Measurements from ENCODE around the gene PPIH. TPM values are rescaled to one million over a fixed set of nuclear protein-coding genes. Genes with fewer than 3 reads are reported as not detected.

Gene PPIH
- total RNA-seq, 2 experiments from 2014 or later: 31.0 to 33.2 TPM

Other genes starting within 250 kb of the PPIH start
- gene ZMYND12, start 202.4 kb upstream of the PPIH start, total RNA-seq: under 1 TPM; 0.56 to 0.76 TPM
- gene PPCS, start 201.9 kb upstream of the PPIH start, total RNA-seq: 10 to 100 TPM; 38.0 to 38.1 TPM
- gene CCDC30, start 195.1 kb upstream of the PPIH start, total RNA-seq: 1 to 10 TPM; 2.5 to 2.8 TPM
- 100 to 1,000 TPM; 440 to 450 TPM for gene YBX1, start 24.0 kb downstream of the PPIH start, total RNA-seq
- not detected for gene CLDN19, start 81.8 kb downstream of the PPIH start, total RNA-seq
- gene P3H1, start 108.6 kb downstream of the PPIH start, total RNA-seq: 10 to 100 TPM; 19.6 to 22.5 TPM
- 10 to 100 TPM; 16.1 to 20.3 TPM for gene C1orf50, start 108.8 kb downstream of the PPIH start, total RNA-seq
- under 1 TPM; 0.44 to 0.57 TPM for gene TMEM269, start 126.6 kb downstream of the PPIH start, total RNA-seq
- 1 to 10 TPM; 3.0 to 3.3 TPM for gene ERMAP, start 158.7 kb downstream of the PPIH start, total RNA-seq
- 10 to 100 TPM; 17.6 to 18.3 TPM for gene SVBP, start 159.0 kb downstream of the PPIH start, total RNA-seq
- 1 to 10 TPM; 1.1 to 1.3 TPM for gene ZNF691, start 188.2 kb downstream of the PPIH start, total RNA-seq